ENCODE measurements around the gene HDAC9.

The HDAC9 gene

GRCh38 chr7:18858232-18858631, 362.7 kb downstream of the HDAC9 start:
- DNase-seq, result no peak

- DNase-seq, result no peak
These were observed 363.8 kb downstream of the HDAC9 start for GRCh38 chr7:18859318-18859717.

DNA sequence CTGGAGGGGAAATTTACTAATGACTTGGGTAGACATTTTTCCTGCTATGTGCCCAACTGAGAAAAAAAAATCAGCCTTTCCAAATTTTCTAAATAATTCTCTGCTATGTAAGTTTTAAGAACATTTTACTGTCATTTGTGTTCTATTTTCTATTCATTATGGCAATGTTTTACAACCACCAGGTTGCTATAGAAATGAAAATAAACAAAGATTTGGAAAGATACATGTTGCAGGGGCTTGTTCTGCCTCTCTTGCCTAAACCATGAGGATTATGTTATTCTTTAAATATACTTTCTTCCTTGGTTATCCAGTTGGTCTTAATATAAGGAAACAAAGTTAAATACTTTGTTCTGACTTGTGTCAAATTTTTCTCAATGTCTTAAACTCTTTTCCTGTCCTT, 364.7 kb downstream of the HDAC9 start:
- no peak for DNase-seq

DNA sequence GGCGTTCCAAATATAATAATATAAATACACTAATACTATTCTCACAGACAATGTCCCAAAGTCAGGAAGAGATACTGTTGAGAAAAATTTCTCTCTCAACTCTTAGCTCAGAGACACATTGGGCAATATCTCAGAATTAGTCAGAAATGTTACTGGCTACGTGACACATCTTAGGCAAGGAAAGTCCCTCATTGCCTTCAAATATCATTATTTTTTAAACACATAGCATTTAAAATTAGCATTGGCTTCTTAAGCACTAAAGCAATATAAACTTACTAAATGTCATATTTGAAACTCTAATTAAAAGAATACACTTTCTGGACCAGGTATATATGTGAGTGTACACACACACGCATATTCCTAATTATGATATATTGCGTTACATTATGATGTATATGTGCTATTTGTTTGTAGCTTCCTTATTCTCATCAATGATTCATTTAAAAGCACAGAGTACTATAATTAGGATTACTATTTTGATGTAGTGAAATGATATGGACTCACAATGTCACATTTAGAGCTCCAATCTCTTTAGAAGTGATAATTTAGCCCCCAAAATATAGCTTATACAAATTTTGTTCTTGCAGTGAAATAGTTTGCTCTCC, 366.1 kb downstream of the HDAC9 start:
- DNase-seq, result no peak

GRCh38 chr7:18864967-18865366, 369.4 kb downstream of the HDAC9 start:
- DNase-seq, result no peak

- DNase-seq, result no peak
These were observed 370.9 kb downstream of the HDAC9 start for GRCh38 chr7:18866359-18867036.

DNA sequence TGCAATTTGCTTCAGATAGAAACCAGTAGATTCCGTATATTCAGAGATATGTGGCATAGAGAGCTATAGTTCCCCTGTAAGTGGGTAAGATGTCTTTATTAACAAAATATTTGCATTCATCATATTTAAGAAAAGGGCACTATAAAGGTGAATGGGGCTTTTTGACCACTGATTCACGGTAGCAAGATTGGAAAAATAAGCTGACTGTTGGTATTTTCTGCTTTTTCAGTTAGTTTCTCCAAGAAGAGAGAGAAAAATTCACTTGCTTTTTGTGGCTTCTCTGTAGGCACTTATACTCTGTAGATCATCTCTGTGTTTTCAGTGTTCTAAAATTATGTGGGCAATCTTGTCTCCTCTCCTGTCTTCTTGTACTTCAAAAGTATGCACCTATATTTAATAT, 376.8 kb downstream of the HDAC9 start:
- no peak for DNase-seq

- no peak for DNase-seq
These were observed 378.3 kb downstream of the HDAC9 start for GRCh38 chr7:18873734-18874336.

GRCh38 chr7:18874880-18875279, 379.3 kb downstream of the HDAC9 start:
- DNase-seq, result no peak

- no peak for DNase-seq
These were observed 382.3 kb downstream of the HDAC9 start for GRCh38 chr7:18877874-18878273.

GRCh38 chr7:18886832-18887231, 391.3 kb downstream of the HDAC9 start:
- DNase-seq, result no peak

DNA sequence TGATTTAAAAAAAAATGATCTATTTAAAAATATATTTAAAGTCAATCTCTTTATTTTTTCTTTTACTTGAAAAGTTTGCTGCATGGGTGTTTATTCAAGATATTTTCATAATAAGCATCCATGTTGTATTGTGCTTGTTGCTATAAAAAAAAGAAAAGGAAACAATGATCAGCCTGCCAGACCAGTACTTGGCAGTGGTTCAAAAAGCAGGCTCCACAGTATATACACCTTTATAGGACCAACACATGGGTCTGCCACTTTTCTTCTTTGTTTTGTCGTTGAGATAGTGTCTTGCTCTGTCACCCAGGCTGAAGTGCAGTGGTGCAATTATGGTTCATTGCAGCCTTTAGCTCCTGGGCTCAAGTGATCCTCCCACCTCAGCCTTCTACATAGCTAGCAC, 393.9 kb downstream of the HDAC9 start:
- DNase-seq, result no peak

DNA sequence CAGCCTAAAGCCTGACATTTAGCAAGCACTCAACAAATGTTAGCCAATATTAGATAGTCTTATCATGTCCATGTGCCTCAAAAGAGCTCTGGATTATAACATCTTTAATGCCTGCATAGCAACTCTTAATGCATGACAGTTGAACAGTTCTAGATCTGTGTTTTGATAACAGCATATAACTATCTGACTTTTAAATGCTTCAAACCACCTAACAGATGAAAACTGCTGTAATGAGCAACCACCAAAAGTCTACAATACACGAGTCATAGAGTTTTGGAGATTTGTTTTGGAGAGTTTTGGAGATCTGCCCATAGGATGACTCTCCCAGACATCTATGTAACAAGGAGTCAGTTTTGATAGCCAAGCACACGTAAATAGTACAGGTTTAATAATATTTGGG, 394.6 kb downstream of the HDAC9 start:
- DNase-seq, result no peak

- no peak for DNase-seq
These were observed 395.5 kb downstream of the HDAC9 start for GRCh38 chr7:18890885-18891621.

GRCh38 chr7:18893156-18893555, 397.6 kb downstream of the HDAC9 start:
- no peak for DNase-seq

DNA sequence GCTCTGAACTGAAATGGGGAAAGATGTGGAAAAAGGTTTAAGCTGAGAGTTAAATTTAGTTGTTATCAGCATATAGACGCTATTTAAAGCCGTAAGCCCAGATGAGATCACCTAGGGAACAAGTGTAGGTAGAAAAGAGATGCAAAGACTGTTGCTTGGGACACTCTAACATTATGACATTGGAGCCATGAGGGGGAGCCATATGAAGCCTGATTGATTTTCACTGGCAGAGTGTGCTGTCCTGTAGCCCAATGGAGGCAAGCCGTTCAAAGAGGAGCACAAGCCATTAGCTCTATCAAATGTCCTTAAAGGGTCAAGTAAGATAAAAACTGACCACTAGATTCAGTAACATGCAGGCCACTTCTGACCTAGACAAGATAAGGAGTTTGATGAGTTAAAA, 398.6 kb downstream of the HDAC9 start:
- DNase-seq, result no peak

DNA sequence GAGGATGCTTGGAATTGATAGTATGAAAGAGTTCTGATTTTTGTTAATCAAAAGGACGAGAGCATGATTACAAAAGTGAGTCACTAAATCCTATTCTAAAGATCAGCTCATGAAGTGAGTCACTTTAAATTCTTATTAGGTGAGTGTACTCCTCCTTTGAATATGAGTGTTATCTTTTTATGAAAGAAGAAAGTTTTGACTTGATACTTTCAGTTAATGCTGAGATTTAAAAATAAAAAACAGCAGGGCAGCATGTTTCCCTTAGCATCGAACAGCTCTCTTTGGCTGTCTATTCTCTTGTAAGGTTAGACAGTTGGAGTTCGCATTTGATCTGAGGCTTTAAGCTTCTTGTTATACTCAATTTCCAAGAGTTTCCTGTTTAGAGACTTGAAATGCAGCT, 399.9 kb downstream of the HDAC9 start:
- DNase-seq, result no peak

- no peak for DNase-seq
These were observed 400.9 kb downstream of the HDAC9 start for GRCh38 chr7:18896343-18896975.

DNA sequence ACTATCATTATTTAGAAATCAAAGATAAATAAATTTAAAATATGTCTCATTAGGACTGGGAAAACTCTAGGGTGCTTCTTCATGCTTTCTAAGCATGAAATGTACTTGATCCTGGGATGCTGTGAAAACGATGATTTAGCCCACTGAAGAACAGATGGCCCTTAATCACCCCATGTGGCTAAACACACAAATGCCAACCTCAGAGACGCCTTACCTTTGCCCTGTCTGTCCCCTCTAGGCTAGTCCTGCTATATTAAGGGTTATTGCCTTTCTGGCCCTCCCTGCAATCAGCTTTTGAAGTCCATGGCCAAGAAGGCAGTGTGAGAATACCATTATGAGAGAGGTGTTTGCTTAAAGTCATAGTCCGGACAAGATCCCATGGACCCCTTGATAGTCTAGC, 404.7 kb downstream of the HDAC9 start:
- DNase-seq, result no peak

DNA sequence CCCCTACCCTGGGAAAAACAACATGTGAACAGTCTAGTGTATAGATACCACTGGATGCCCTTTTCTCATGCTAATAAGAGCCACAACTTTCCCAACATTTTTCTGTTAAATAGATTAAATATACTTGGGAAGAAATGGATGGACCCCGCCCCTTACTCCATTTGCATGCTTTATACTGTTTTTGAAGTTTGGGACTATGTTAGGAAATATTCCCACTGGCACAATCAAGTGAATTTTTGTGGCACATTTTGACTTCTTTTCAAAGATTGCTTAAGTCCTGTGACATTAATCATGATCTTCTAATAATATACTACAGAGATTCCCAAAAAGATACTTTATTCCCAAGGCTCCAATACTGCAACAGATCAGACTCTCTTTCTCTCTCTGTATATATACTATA, 405.3 kb downstream of the HDAC9 start:
- DNase-seq, result no peak

GRCh38 chr7:18901351-18901750, 405.8 kb downstream of the HDAC9 start:
- no peak for DNase-seq

DNA sequence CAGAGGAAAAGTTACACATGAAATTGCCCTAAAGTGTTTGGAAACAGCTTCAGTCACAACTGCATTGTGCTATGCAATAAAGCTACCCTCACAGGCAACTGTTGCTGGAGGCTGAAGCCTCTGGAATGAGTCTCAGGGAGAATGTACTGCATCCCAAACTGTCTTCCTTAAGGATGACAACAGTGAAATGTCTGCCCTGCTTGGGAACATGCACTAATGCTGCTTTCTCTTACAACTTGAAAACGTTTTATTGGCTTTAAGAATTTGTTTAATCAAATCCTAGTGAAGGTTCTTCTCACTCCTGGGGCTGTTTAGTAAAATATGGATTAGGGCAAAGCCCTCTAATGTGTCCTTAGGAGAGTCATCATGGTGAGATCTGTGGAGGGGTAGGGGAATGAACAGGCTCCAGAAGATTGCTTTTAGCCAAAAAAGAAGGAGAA, 406.5 kb downstream of the HDAC9 start:
- no peak for DNase-seq

DNA sequence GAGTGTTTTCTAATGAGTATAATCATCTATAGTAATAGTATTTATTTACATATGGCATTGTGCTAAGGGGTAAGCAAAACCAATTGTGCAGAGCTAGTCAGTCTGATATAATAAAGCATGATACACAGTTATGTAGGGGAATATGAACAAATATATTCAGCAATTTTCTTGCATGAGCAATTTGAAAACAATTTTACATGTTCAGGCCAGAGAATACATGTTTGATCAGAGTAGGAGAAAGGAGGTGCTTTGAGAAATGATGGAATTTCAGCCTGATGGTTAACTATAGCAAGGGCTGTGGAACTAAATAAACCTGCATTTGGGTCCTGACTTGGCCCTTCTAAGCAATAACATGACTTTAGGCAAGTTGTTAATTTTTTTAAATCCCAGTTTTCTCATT, 407.3 kb downstream of the HDAC9 start:
- DNase-seq, result no peak

All from NCI-H1694 (cell line).